ENCODE results near the gene CEP112.

The CEP112 gene

GRCh38 chr17:66146394-66146793, 45.5 kb downstream of the CEP112 start:
- in situ Hi-C loops (cut with MboI; ENCODE audit: low pct_unique_long_range_greater_than_20kb, low sequenced_read_pairs, unreplicated experiment): no loop called here
- no peak for DNase-seq (ENCODE audit: low spot score)
- TF ChIP-seq CTCF (IDR thresholded peaks at IDR 0.05; ENCODE audit: extremely low read depth, insufficient read depth, missing control alignments): no peak

DNA sequence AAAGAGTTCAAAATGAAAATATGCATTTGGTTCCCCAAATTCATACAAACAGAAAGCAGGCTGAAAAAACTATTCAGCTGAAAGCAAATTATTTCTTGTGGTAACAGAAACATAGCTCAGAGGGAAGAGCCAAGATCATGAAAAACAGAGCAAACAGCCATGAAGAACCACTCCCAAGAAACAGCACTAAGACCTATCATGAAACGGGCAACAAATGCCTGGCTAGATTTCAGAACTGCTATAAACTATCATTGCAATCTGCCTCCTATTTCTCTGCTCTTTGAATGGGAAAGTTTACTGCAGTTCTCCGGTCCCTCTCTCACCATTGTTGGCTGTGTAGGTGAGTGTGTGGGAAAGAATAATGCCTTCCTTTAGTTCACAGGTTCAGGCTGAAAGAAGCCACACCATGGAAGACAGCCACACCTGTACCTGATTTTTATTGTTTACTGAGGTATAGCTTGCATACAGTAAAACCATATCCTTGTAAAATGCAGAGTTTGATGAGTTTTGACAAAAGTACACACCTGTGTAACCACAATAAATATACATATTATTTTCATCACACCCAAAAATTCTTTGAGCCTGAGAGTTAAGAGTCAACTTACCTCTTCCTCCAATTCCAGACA, 48.2 kb downstream of the CEP112 start:
- in situ Hi-C loops (cut with MboI; ENCODE audit: low pct_unique_long_range_greater_than_20kb, low sequenced_read_pairs, unreplicated experiment): no loop called here
- no peak for TF ChIP-seq CTCF (IDR thresholded peaks at IDR 0.05; ENCODE audit: extremely low read depth, insufficient read depth, missing control alignments)
- no peak for DNase-seq (ENCODE audit: low spot score)

DNA sequence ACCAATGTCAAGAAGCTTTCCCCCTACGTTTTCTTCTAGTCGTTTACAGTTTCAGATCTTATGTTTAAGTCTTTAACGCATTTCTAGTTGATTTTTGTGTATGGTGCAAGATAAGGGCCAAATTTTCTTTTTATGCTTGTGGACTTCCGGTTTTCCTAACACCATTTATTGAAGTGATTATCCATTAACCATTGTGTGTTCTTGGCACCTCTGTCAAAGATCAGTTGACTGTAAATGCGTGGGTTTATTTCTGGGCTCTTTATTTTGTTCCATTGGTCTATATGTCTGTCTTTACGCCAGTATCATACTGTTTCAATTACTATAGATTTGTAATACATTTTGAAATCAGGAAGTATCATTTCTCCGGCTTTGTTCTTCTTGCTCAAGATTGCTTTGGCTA, 49.5 kb downstream of the CEP112 start:
- no peak for TF ChIP-seq CTCF (IDR thresholded peaks at IDR 0.05; ENCODE audit: extremely low read depth, insufficient read depth, missing control alignments)
- in situ Hi-C loops (cut with MboI; ENCODE audit: low pct_unique_long_range_greater_than_20kb, low sequenced_read_pairs, unreplicated experiment): no loop called here
- no peak for DNase-seq (ENCODE audit: low spot score)

- in situ Hi-C loops (cut with MboI; ENCODE audit: low pct_unique_long_range_greater_than_20kb, low sequenced_read_pairs, unreplicated experiment): no loop called here
- TF ChIP-seq CTCF (IDR thresholded peaks at IDR 0.05; ENCODE audit: extremely low read depth, insufficient read depth, missing control alignments): no peak
- no peak for DNase-seq (ENCODE audit: low spot score)
Observed at GRCh38 chr17:66138120-66138519, 53.8 kb downstream of the CEP112 start.

DNA sequence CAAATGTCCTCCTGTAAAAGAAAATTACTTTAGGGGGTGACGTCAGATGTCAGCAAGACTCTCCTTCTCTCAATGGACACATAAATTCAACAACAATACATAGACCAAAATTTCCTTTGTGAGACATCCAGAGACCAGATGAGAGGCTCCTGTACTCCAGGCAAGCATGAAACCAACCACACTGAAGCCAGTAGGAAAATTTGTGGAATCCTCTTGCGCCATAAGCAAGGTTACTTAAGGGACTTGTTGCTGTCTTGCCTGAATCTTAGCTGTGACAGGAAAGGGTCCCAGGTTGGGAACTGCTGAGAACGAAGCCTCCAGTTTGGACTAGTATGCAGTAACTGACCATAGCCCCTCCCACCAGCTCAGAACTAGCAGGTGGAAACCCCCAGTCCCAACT, 56.0 kb downstream of the CEP112 start:
- DNase-seq (ENCODE audit: low spot score): no peak
- in situ Hi-C loops (cut with MboI; ENCODE audit: low pct_unique_long_range_greater_than_20kb, low sequenced_read_pairs, unreplicated experiment): no loop called here
- TF ChIP-seq CTCF (IDR thresholded peaks at IDR 0.05; ENCODE audit: extremely low read depth, insufficient read depth, missing control alignments): no peak

DNA sequence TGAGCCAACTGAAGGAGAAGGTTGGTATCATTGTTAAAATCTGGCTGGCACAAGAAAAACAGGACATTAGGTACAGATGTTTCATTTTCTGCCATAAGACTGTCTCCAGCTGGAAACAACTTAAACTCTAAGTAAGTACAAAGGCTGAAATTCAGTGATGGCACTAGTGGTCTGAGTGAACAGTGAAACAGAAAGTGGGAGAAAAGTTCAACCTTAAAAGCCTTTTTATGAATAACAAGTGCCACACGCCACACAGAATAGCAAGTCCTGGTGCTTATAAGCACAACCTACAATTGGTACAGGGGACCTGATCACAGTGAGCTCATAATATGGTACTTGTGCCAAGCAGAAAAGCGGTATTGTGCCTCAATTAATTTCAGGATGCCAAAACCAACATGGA, 56.7 kb downstream of the CEP112 start:
- no peak for DNase-seq (ENCODE audit: low spot score)
- in situ Hi-C loops (cut with MboI; ENCODE audit: low pct_unique_long_range_greater_than_20kb, low sequenced_read_pairs, unreplicated experiment): no loop called here
- TF ChIP-seq CTCF (IDR thresholded peaks at IDR 0.05; ENCODE audit: extremely low read depth, insufficient read depth, missing control alignments): no peak

GRCh38 chr17:66129759-66130158, 62.2 kb downstream of the CEP112 start:
- DNase-seq (ENCODE audit: low spot score): no peak
- TF ChIP-seq CTCF (IDR thresholded peaks at IDR 0.05; ENCODE audit: extremely low read depth, insufficient read depth, missing control alignments): no peak
- in situ Hi-C loops (cut with MboI; ENCODE audit: low pct_unique_long_range_greater_than_20kb, low sequenced_read_pairs, unreplicated experiment): no loop called here

Data from GM13977 (cell line).